GM23248 (cell line): ENCODE data around the gene ANKRD7. TPM values are rescaled to one million over a fixed set of nuclear protein-coding genes. Genes with fewer than 3 reads are reported as not detected.

Experiments used
- DNase-seq: peaks from one replicate; pipeline ENCODE4 v3.0.0-alpha.2; 2015
- H2AFZ ChIP-seq: fragments of 200-600 bp; sonication (generic); 2 replicates; pipeline ENCODE4 v1.6.1; 2016; ENCODE audit warnings: antibody characterized with exemption
- H3F3A ChIP-seq: fragments of 200-600 bp; sonication (generic); 2 replicates; pipeline ENCODE4 v1.6.1; 2016; ENCODE audit warnings: mild to moderate bottlenecking, antibody characterized with exemption, mixed run types; ENCODE audit not compliant: insufficient read depth
- H3K27ac ChIP-seq: fragments of 200-600 bp; sonication (generic); 2 replicates; pipeline ENCODE4 v1.5.1; 2016; ENCODE audit warnings: mild to moderate bottlenecking
- H3K27me3 ChIP-seq: fragments of 200-600 bp; sonication (generic); replicated peaks from 2 replicates; pipeline ENCODE4 v1.6.1; 2016; ENCODE audit warnings: mild to moderate bottlenecking; ENCODE audit not compliant: insufficient read depth
- H3K36me3 ChIP-seq: fragments of 200-600 bp; sonication (generic); 2 replicates; pipeline ENCODE4 v1.6.1; 2016; ENCODE audit warnings: low read depth, mild to moderate bottlenecking
- H3K4me1 ChIP-seq: fragments of 200-600 bp; sonication (generic); 2 replicates; pipeline ENCODE4 v1.6.1; 2016; ENCODE audit warnings: mild to moderate bottlenecking; ENCODE audit not compliant: insufficient read depth
- H3K4me2 ChIP-seq: fragments of 200-600 bp; sonication (generic); one replicate; pipeline ENCODE4 v1.6.1; 2016; ENCODE audit warnings: mild to moderate bottlenecking; ENCODE audit not compliant: unreplicated experiment
- H3K4me3 ChIP-seq: fragments of 200-600 bp; sonication (generic); 2 replicates; pipeline ENCODE4 v1.5.1; 2016; ENCODE audit warnings: mild to moderate bottlenecking
- H3K79me2 ChIP-seq: fragments of 200-600 bp; sonication (generic); 2 replicates; pipeline ENCODE4 v1.6.1; 2016; ENCODE audit warnings: mild to moderate bottlenecking; ENCODE audit not compliant: insufficient read depth
- H3K9ac ChIP-seq: fragments of 200-600 bp; sonication (generic); 2 replicates; pipeline ENCODE4 v1.6.1; 2016; ENCODE audit warnings: mild to moderate bottlenecking
- H3K9me2 ChIP-seq: fragments of 200-600 bp; sonication (generic); 2 replicates; pipeline ENCODE4 v1.6.1; 2016; ENCODE audit warnings: mixed run types, mild to moderate bottlenecking, moderate library complexity; ENCODE audit not compliant: insufficient read depth
- H3K9me3 ChIP-seq: fragments of 200-600 bp; sonication (generic); one replicate; pipeline ENCODE4 v1.6.1; 2017; ENCODE audit warnings: low read depth
- H4K20me1 ChIP-seq: fragments of 200-600 bp; sonication (generic); 2 replicates; pipeline ENCODE4 v1.6.0; 2016; ENCODE audit not compliant: insufficient read depth
- EZH2 ChIP-seq: fragments of 200-600 bp; sonication (generic); IDR thresholded peaks from 2 replicates; pipeline ENCODE4 v1.6.1; 2018; ENCODE audit warnings: antibody characterized with exemption, mild to moderate bottlenecking; ENCODE audit not compliant: insufficient read depth, poor library complexity, severe bottlenecking
- EZH2phosphoT487 ChIP-seq: fragments of 200-600 bp; sonication (generic); IDR thresholded peaks from 2 replicates; pipeline ENCODE4 v1.6.1; 2018; ENCODE audit warnings: antibody characterized with exemption, moderate library complexity, mild to moderate bottlenecking, low read depth; ENCODE audit not compliant: insufficient read depth
- WGBS, 2 experiments: methylation state at CpG; one replicate each; pipeline ENCODE4 v1.1.6; 2015 to 2017; ENCODE audit warnings: low lambda C conversion rate in 2 of 2, low coverage in 1 of 2; ENCODE audit errors: missing lambda C conversion rate in 2 of 2; 5-methylcytosine and 5-hydroxymethylcytosine counted together
- in situ Hi-C: fragments of 300-500 bp; cut with MboI; formaldehyde crosslinking; loops from 2 replicates; pipeline ENCODE4 v1.15.0; 2020
- polyA plus RNA-seq: library from polyadenylated mRNA; unstranded; fragments of >200 nt; fragmentation: Nextera tagmentation; extraction: Ambion mirVana; gene quantifications from 2 replicates; pipeline ENCODE4 v1.2.1, GENCODE V29; 2016
- total RNA-seq: library from RNA; depleted of rRNA; stranded (reverse); fragments of >200 nt; shearing (Covaris generic); gene quantifications from 2 replicates; pipeline ENCODE4 v1.2.3, GENCODE V29; 2014

Gene ANKRD7
- total and polyA plus RNA-seq, 2 experiments from 2014 or later = 1.6 TPM; not detected in 1

DNA sequence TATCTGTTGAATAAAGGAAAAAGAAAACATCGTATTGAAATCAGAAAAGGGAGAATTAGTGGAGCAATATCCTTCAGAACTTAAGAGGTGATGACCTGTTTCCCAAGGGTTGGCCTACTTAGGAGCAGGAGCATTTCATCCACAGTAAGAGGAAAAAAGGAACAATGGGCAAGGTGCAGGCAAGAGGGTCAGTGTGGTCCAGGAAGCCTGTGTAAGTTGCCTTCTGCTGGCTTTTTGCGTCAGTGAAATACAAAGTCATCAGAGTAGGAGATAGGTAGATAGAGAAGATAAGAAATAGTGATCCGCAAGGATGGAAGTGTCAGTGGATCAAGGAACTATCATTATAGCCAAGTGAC lies 5.4 kb upstream of the ANKRD7 start:
- in situ Hi-C loops = no loop called here
- 68% methylated on average over 3 of the region's 3 CpGs for WGBS, 2 experiments
- no peak overlapping the region for H3K4me3 ChIP-seq
- TF ChIP-seq EZH2 = no peak
- TF ChIP-seq EZH2phosphoT487 = no peak
- H2AFZ ChIP-seq = no peak overlapping the region
- no peaks in the 10 kb centered on the region for H3K79me2 ChIP-seq
- H3K4me2 ChIP-seq = no peak overlapping the region
- H3K9ac ChIP-seq = no peak overlapping the region
- no peaks in the 10 kb centered on the region for H3K27me3 ChIP-seq
- H3K9me2 ChIP-seq = no peaks in the 10 kb centered on the region
- H3K36me3 ChIP-seq = no peaks in the 10 kb centered on the region
- H4K20me1 ChIP-seq = no peaks in the 10 kb centered on the region
- DNase-seq = no peak
- no peak overlapping the region for H3K27ac ChIP-seq
- H3K9me3 ChIP-seq = no peaks in the 10 kb centered on the region
- H3F3A ChIP-seq = no peaks in the 10 kb centered on the region
- no peaks in the 10 kb centered on the region for H3K4me1 ChIP-seq

DNA sequence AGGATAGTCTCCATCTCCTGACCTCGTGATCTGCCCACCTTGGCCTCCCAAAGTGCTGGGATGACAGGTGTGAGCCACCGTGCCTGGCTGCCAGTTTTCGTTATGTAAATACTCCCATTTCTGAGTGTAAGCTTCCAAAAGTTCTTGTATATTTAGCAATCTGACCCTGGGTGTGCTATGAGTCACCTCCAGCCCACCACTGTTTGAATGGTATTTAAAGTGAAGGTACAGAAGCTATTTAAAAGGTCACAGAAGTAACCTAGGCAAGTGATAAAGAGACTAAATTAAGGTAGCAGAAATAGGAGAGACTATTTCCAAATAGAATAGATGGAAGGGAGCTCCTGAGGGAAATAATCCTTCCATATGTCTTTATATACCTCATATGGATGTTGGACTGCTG lies 3.9 kb upstream of the ANKRD7 start:
- Histone ChIP-seq H3K4me1 (no peaks in the 10 kb centered on the region), H3K27ac (no peak overlapping the region), H2AFZ (no peak overlapping the region), H4K20me1 (no peaks in the 10 kb centered on the region), H3K79me2 (no peaks in the 10 kb centered on the region), H3F3A (no peaks in the 10 kb centered on the region), H3K9me3 (no peaks in the 10 kb centered on the region), H3K9me2 (no peaks in the 10 kb centered on the region), H3K27me3 (no peaks in the 10 kb centered on the region), H3K4me3 (no peak overlapping the region), H3K36me3 (no peaks in the 10 kb centered on the region), H3K9ac (no peak overlapping the region), H3K4me2 (no peak overlapping the region)
- TF ChIP-seq EZH2phosphoT487 (no peak), EZH2 (no peak)
- DNase-seq = no peak
- in situ Hi-C loops = no loop called here
- WGBS, 2 experiments = 43 to 56% methylated on average over 3 of the region's 3 CpGs

DNA sequence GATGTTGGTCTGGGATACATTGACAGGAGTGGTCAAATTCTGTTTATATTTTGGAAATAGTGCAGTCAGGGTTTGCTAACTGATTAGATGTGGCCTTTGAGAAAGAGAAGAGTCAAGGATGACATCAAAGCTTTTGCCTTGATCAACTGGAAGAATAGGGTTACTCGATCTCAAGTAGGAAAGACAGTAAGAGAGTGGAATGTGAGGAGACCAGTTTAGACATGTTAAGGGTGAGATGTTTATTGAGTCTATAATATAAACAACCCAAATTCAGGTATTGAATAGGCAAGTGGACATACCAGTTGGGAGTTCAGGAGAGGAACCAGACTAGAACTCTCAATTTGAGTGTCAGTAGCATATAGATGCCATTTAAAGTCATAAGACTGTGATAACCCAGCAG lies 1.9 kb upstream of the ANKRD7 start:
- H3K4me3 ChIP-seq = no peak overlapping the region
- no peaks in the 10 kb centered on the region for H3K27me3 ChIP-seq
- no peaks in the 10 kb centered on the region for H3F3A ChIP-seq
- H3K4me2 ChIP-seq = no peak overlapping the region
- H3K36me3 ChIP-seq = no peaks in the 10 kb centered on the region
- in situ Hi-C loops = no loop called here
- 60 to 61% methylated on average over 1 of the region's 1 CpG for WGBS, 2 experiments
- no peaks in the 10 kb centered on the region for H3K79me2 ChIP-seq
- no peaks in the 10 kb centered on the region for H3K9me2 ChIP-seq
- no peak overlapping the region for H2AFZ ChIP-seq
- no peak overlapping the region for H3K9ac ChIP-seq
- H3K9me3 ChIP-seq = no peaks in the 10 kb centered on the region
- no peaks in the 10 kb centered on the region for H3K4me1 ChIP-seq
- TF ChIP-seq EZH2 = no peak
- TF ChIP-seq EZH2phosphoT487 = no peak
- no peak overlapping the region for H3K27ac ChIP-seq
- no peak for DNase-seq
- no peaks in the 10 kb centered on the region for H4K20me1 ChIP-seq

- H2AFZ ChIP-seq = no peak overlapping the region
- H3K27ac ChIP-seq = no peak overlapping the region
- TF ChIP-seq EZH2 (no peak), EZH2phosphoT487 (no peak)
- H3K79me2 ChIP-seq = no peaks in the 10 kb centered on the region
- no peaks in the 10 kb centered on the region for H3K27me3 ChIP-seq
- no peaks in the 10 kb centered on the region for H4K20me1 ChIP-seq
- no peaks in the 10 kb centered on the region for H3K36me3 ChIP-seq
- in situ Hi-C loops = no loop called here
- 46 to 47% methylated on average over 1 of the region's 1 CpG for WGBS, 2 experiments
- peak; percentile 24 for DNase-seq
- H3K4me2 ChIP-seq = no peak overlapping the region
- H3F3A ChIP-seq = no peaks in the 10 kb centered on the region; the same call in 1 of the 2 replicates
- no peak overlapping the region for H3K9ac ChIP-seq
- no peak overlapping the region for H3K4me3 ChIP-seq
- peaks cover 12% of the 10 kb centered on the region; the same call in 1 of the 2 replicates for H3K4me1 ChIP-seq
- H3K9me3 ChIP-seq = no peaks in the 10 kb centered on the region
- no peaks in the 10 kb centered on the region; the same call in 1 of the 2 replicates for H3K9me2 ChIP-seq
These were observed 8.3 kb downstream of the ANKRD7 start for GRCh38 chr7:118232837-118233236.

- H4K20me1 ChIP-seq = no peaks in the 10 kb centered on the region
- no peaks in the 10 kb centered on the region for H3K79me2 ChIP-seq
- no peaks in the 10 kb centered on the region for H3K9me3 ChIP-seq
- H3K4me2 ChIP-seq = no peak overlapping the region
- no peaks in the 10 kb centered on the region; the same call in 1 of the 2 replicates for H3K9me2 ChIP-seq
- in situ Hi-C loops = no loop called here
- no peak for DNase-seq
- no peak overlapping the region for H3K9ac ChIP-seq
- no peaks in the 10 kb centered on the region for H3K27me3 ChIP-seq
- H3K4me3 ChIP-seq = no peak overlapping the region
- H3K27ac ChIP-seq = no peak overlapping the region
- 50 to 64% methylated on average over 1 of the region's 1 CpG for WGBS, 2 experiments
- H3K36me3 ChIP-seq = no peaks in the 10 kb centered on the region
- H3F3A ChIP-seq = no peaks in the 10 kb centered on the region; the same call in 1 of the 2 replicates
- TF ChIP-seq EZH2phosphoT487 = no peak
- H2AFZ ChIP-seq = no peak overlapping the region
- peaks cover 12% of the 10 kb centered on the region; the same call in 1 of the 2 replicates for H3K4me1 ChIP-seq
These were observed 9.3 kb downstream of the ANKRD7 start for GRCh38 chr7:118233799-118234198.
